GM12878 (cell line): ENCODE measurements around the gene ATF2. TPM values are rescaled to one million over a fixed set of nuclear protein-coding genes. Genes with fewer than 3 reads are reported as not detected.

ENCODE experiments used
- ASH2L ChIP-seq: fragments of 300-600, 200-600 bp; sonication (generic); IDR thresholded peaks from 2 replicates; pipeline ENCODE4 v1.6.1; 2017; ENCODE audit warnings: low read depth, mild to moderate bottlenecking, borderline replicate concordance
- BCLAF1 ChIP-seq: fragments of 450-650 bp; IDR thresholded peaks from 2 replicates; pipeline ENCODE4 v1.6.1; 2017; ENCODE audit warnings: antibody characterized with exemption, mild to moderate bottlenecking, moderate library complexity
- CBFB ChIP-seq: IDR thresholded peaks from 2 replicates; pipeline ENCODE4 v1.6.1; 2016; ENCODE audit warnings: antibody characterized with exemption, low read depth
- FOS ChIP-seq: IDR thresholded peaks from 3 replicates; pipeline ENCODE4 v1.6.1; 2011; ENCODE audit warnings: borderline replicate concordance; ENCODE audit not compliant: insufficient read length; ENCODE audit errors: extremely low read depth
- IRF5 ChIP-seq: fragments of 450-650 bp; IDR thresholded peaks from 2 replicates; pipeline ENCODE4 v1.6.1; 2017; ENCODE audit warnings: borderline replicate concordance
- KDM1A ChIP-seq: fragments of 200-600 bp; sonication (generic); IDR thresholded peaks from 2 replicates; pipeline ENCODE4 v1.6.1; 2016; ENCODE audit warnings: borderline replicate concordance
- NFYA ChIP-seq: IDR thresholded peaks from 2 replicates; pipeline ENCODE4 v1.6.1; 2011; ENCODE audit warnings: low read depth, mild to moderate bottlenecking, low read length, improper control_type of control experiment, borderline replicate concordance
- NFYB ChIP-seq: IDR thresholded peaks from 2 replicates; pipeline ENCODE4 v1.6.1; 2011; ENCODE audit warnings: low read depth, mild to moderate bottlenecking, low read length, improper control_type of control experiment, moderate library complexity; ENCODE audit not compliant: insufficient read depth
- NKRF ChIP-seq: fragments of 450-650 bp; conservative IDR thresholded peaks from 2 replicates; pipeline ENCODE4 v1.6.1; 2017; ENCODE audit warnings: mild to moderate bottlenecking, moderate library complexity
- PAX8 ChIP-seq: fragments of 450-650 bp; IDR thresholded peaks from 2 replicates; pipeline ENCODE4 v1.6.1; 2017; ENCODE audit warnings: mild to moderate bottlenecking, moderate library complexity
- POLR2AphosphoS2 ChIP-seq: IDR thresholded peaks from 2 replicates; pipeline ENCODE4 v1.6.1; 2011; ENCODE audit warnings: low read depth, mild to moderate bottlenecking, low read length, improper control_type of control experiment, moderate library complexity
- RAD51 ChIP-seq: fragments of 450-650 bp; IDR thresholded peaks from 2 replicates; pipeline ENCODE4 v1.6.1; 2016; ENCODE audit warnings: moderate library complexity, mild to moderate bottlenecking, inconsistent platforms
- SMARCA5 ChIP-seq: fragments of 450-650 bp; IDR thresholded peaks from 2 replicates; pipeline ENCODE4 v1.6.1; 2017; ENCODE audit warnings: mild to moderate bottlenecking
- STAT1 ChIP-seq: fragments of 450-650 bp; conservative IDR thresholded peaks from 2 replicates; pipeline ENCODE4 v1.6.1; 2014; ENCODE audit warnings: antibody characterized with exemption, mild to moderate bottlenecking
- TARDBP ChIP-seq: IDR thresholded peaks from 2 replicates; pipeline ENCODE4 v1.6.1; 2016; ENCODE audit warnings: borderline replicate concordance
- USF1 ChIP-seq: IDR thresholded peaks from 2 replicates; pipeline ENCODE4 v1.6.1; 2011; ENCODE audit warnings: borderline replicate concordance, low read depth, mild to moderate bottlenecking, moderate library complexity, mixed read lengths, low read length; ENCODE audit not compliant: insufficient read depth; ENCODE audit errors: extremely low read length
- YY1 ChIP-seq: IDR thresholded peaks from 2 replicates; pipeline ENCODE4 v1.6.1; 2011; ENCODE audit warnings: low read depth, mild to moderate bottlenecking, low read length
- ZBTB11 ChIP-seq: fragments of 450-650 bp; formaldehyde crosslinking; IDR thresholded peaks from 2 replicates; pipeline ENCODE4 v1.5.0; 2022; ENCODE audit warnings: mild to moderate bottlenecking, missing genetic modification characterization
- ZNF622 ChIP-seq: fragments of 450-650 bp; IDR thresholded peaks from 2 replicates; pipeline ENCODE4 v1.6.1; 2017; ENCODE audit warnings: mild to moderate bottlenecking, inconsistent platforms
- ZSCAN29 ChIP-seq: fragments of 450-650 bp; IDR thresholded peaks from 2 replicates; pipeline ENCODE4 v1.6.1; 2017; ENCODE audit warnings: mild to moderate bottlenecking, moderate library complexity
- polyA plus RNA-seq, 11 experiments: library from polyadenylated mRNA; depleted of rRNA in 4 of 11; unstranded in 6 of 11; stranded (reverse) in 5 of 11; fragments of >200 nt; fragmentation: Nextera tagmentation in 4 of 11; fragmentation: Illumina TruSeq in 1 of 11; extraction: Ambion mirVana in 4 of 11; extraction: Trizol in 1 of 11; gene quantifications; 1 replicate in 1 of 11; 2 replicates in 10 of 11; pipeline versions ENCODE4 v1.2.1 to v1.2.3, GENCODE V29; 2011 to 2016; ENCODE audit warnings: inconsistent platforms in 2 of 11, missing spikeins in 2 of 11, low read depth in 1 of 11
- total RNA-seq, 4 experiments: library from RNA; depleted of rRNA in 3 of 4; stranded (reverse); fragments of >200 nt in 3 of 4; fragmentation: Illumina TruSeq in 1 of 4; extraction: Trizol in 1 of 4; gene quantifications; 2 replicates each; pipeline versions ENCODE4 v1.2.1 to v1.2.3, GENCODE V29; 2013 to 2021

The ATF2 gene
- total and polyA plus RNA-seq, 10 of the 15 experiments (the other 5 are each of a cell fraction or from before 2014, with no cell fraction given), result 10.3 to 78.0 (median 36.0) TPM

- TF ChIP-seq NKRF (peak; percentile 85), YY1 (peak; percentile 91), STAT1 (no peak), ASH2L (no peak), USF1 (peak; percentile 38), ZSCAN29 (no peak), NFYB (peak; percentile 78), KDM1A (no peak), PAX8 (no peak), IRF5 (peak; percentile 92), FOS (no peak), CBFB (peak; percentile 97), POLR2AphosphoS2 (no peak), TARDBP (0 out of 2 replicates have a peak, but pooled peaks have one; percentile 16), RAD51 (peak; percentile 89), ZBTB11 (no peak), ZNF622 (no peak), SMARCA5 (no peak), BCLAF1 (no peak), NFYA (no peak)
These were observed at the start of gene ATF2 (continued) for GRCh38 chr2:175167792-175168563.
